K562 (cell line): ENCODE data around the gene SPSB1. TPM values are rescaled to one million over a fixed set of nuclear protein-coding genes. Genes with fewer than 3 reads are reported as not detected.

ENCODE experiments used
- ATAC-seq: fragments of 200-7000 bp; cut with Tn5 transposase; 3 replicates; pipeline ENCODE4 v1.9.1; 2020; ENCODE audit warnings: moderate library complexity
- BruUV-seq: library from RNA; stranded (reverse); fragments of 400-500 nt; replicated peaks from 2 replicates; lab custom pipeline; 2021; lab: Mats Ljungman, UMichigan
- CTCF ChIA-PET: fragments of 300-600 bp; formaldehyde crosslinking; extraction: SDS; loops from one replicate; lab custom pipeline; 2021; ENCODE audit warnings: low intra/inter-chr PET ratio; lab: Yijun Ruan, JAX
- POLR2A ChIA-PET: fragments of 300-600, 350-650 bp; sonication (Branson Sonifier 250); formaldehyde crosslinking; extraction: SDS; loops from one replicate; lab custom pipeline; 2021; ENCODE audit warnings: antibody characterized with exemption, inconsistent platforms; lab: Yijun Ruan, JAX
- DNase-seq, 4 experiments: peaks; one replicate each; pipeline versions ENCODE4 v3.0.0 to v3.0.0-alpha.2; 2011 to 2018; ENCODE audit warnings: low spot score in 3 of 4, mixed read lengths in 3 of 4; ENCODE audit errors: extremely low read depth in 1 of 4
- FAIRE-seq: peaks from 2 replicates; lab custom pipeline; 2011; peaks lifted over from hg19 to GRCh38; lab: Jason Lieb, UNC
- H2AFZ ChIP-seq: 2 replicates; pipeline ENCODE4 v1.6.0; 2011; ENCODE audit warnings: low read depth, low read length, control low read depth, inconsistent platforms
- H3K27ac ChIP-seq: fragments of 200-600 bp; 3 replicates; pipeline ENCODE4 v1.8.0; 2011; ENCODE audit warnings: low read depth, mild to moderate bottlenecking, control low read depth, inconsistent platforms, low read length, moderate library complexity, mixed read lengths; ENCODE audit errors: extremely low read depth
- H3K27me3 ChIP-seq, 2 experiments: fragments of 300-600 bp in 1 of 2; 2 replicates in 1 of 2; 3 replicates in 1 of 2; pipeline versions ENCODE4 v1.6.0 to v1.8.0; 2011; ENCODE audit warnings: inconsistent platforms in 2 of 2, low read length in 2 of 2, mild to moderate bottlenecking in 1 of 2, mixed read lengths in 1 of 2, moderate library complexity in 1 of 2; ENCODE audit not compliant: control insufficient read depth in 2 of 2, insufficient read depth in 2 of 2
- H3K36me3 ChIP-seq: fragments of 300-600 bp; 3 replicates; pipeline ENCODE4 v1.8.0; 2011; ENCODE audit warnings: mild to moderate bottlenecking, low read length, inconsistent platforms; ENCODE audit not compliant: control insufficient read depth, insufficient read depth
- H3K4me1 ChIP-seq, 2 experiments: fragments of 200-600 bp in 1 of 2; replicated peaks in 1 of 2; 2 replicates in 1 of 2; 3 replicates in 1 of 2; pipeline versions ENCODE4 v1.5.1 to v1.8.0; 2011; ENCODE audit warnings: inconsistent platforms in 2 of 2, low read length in 2 of 2, mild to moderate bottlenecking in 1 of 2, mixed read lengths in 1 of 2, moderate library complexity in 1 of 2; ENCODE audit not compliant: control insufficient read depth in 2 of 2, insufficient read depth in 2 of 2
- H3K4me2 ChIP-seq: 2 replicates; pipeline ENCODE4 v1.6.1; 2011; ENCODE audit warnings: low read length, control low read depth, inconsistent platforms, mixed read lengths; ENCODE audit not compliant: insufficient read depth
- H3K4me3 ChIP-seq: fragments of 200-600 bp; sonication (generic), shearing (Covaris generic); 2 replicates; pipeline ENCODE4 v1.5.1; 2016; ENCODE audit warnings: control low read depth, inconsistent platforms
- H3K79me2 ChIP-seq: fragments of 200-600 bp; 3 replicates; pipeline ENCODE4 v1.8.0; 2011; ENCODE audit warnings: low read length, inconsistent platforms; ENCODE audit not compliant: control insufficient read depth, insufficient read depth
- H3K9ac ChIP-seq, 2 experiments: 2 replicates each; pipeline versions ENCODE4 v1.6.0 to v1.6.1; 2011; ENCODE audit warnings: low read depth in 2 of 2, low read length in 2 of 2, control low read depth in 1 of 2, inconsistent platforms in 1 of 2, mild to moderate bottlenecking in 1 of 2, mixed read lengths in 1 of 2; ENCODE audit not compliant: insufficient read depth in 1 of 2
- H3K9me1 ChIP-seq: one replicate; pipeline ENCODE4 v1.6.0; 2011; ENCODE audit warnings: inconsistent platforms, mild to moderate bottlenecking, low read length, moderate library complexity; ENCODE audit not compliant: control insufficient read depth, insufficient read depth
- H3K9me3 ChIP-seq: replicated peaks from 2 replicates; pipeline ENCODE4 v1.5.1; 2011; ENCODE audit warnings: low read depth, low read length, inconsistent platforms; ENCODE audit not compliant: control insufficient read depth, insufficient read depth
- H4K20me1 ChIP-seq: replicated peaks from 2 replicates; pipeline ENCODE4 v1.6.1; 2011; ENCODE audit warnings: low read length, inconsistent platforms, mixed read lengths; ENCODE audit not compliant: control insufficient read depth, insufficient read depth
- BCOR ChIP-seq: fragments of 450-650 bp; IDR thresholded peaks from 2 replicates; pipeline ENCODE4 v1.6.1; 2016
- ETV1 ChIP-seq: fragments of 450-650 bp; conservative IDR thresholded peaks from 2 replicates; pipeline ENCODE4 v1.6.1; 2016; ENCODE audit warnings: missing genetic modification characterization, control low read depth, low read depth, missing compliant biosample characterization
- HDAC6 ChIP-seq: IDR thresholded peaks from 2 replicates; pipeline ENCODE4 v1.6.1; 2012; ENCODE audit warnings: low read depth, mild to moderate bottlenecking, control low read depth, inconsistent platforms, low read length, moderate library complexity
- MCM5 ChIP-seq: fragments of 450-650 bp; IDR thresholded peaks from 2 replicates; pipeline ENCODE4 v1.6.1; 2016; ENCODE audit warnings: low read depth
- SUPT5H ChIP-seq: fragments of 450-650 bp; IDR thresholded peaks from 2 replicates; pipeline ENCODE4 v1.6.1; 2016
- TAF9B ChIP-seq: fragments of 450-650 bp; IDR thresholded peaks from 2 replicates; pipeline ENCODE4 v1.6.1; 2018; ENCODE audit warnings: mild to moderate bottlenecking; ENCODE audit not compliant: partially characterized antibody
- ZNF324 ChIP-seq: fragments of 250-450 bp; sonication (Bioruptor Pico); IDR thresholded peaks from 2 replicates; pipeline ENCODE4 v1.4.0; 2020; ENCODE audit warnings: mild to moderate bottlenecking
- ZNF444 ChIP-seq: fragments of 250-450 bp; sonication (Bioruptor Pico); IDR thresholded peaks from 2 replicates; pipeline ENCODE4 v1.4.0; 2020; ENCODE audit warnings: mild to moderate bottlenecking, moderate library complexity
- ZNF655 ChIP-seq: fragments of 250-450 bp; sonication (Bioruptor Pico); IDR thresholded peaks from 2 replicates; pipeline ENCODE4 v1.5.0; 2021
- ZNF740 ChIP-seq, 3 experiments: fragments of 200-800 bp in 1 of 3; sonication (Bioruptor generic) in 1 of 3; sonication (generic) in 1 of 3; formaldehyde crosslinking in 1 of 3; IDR thresholded peaks; 2 replicates each; pipeline versions ENCODE4 v1.6.1 to v1.8.0; 2016 to 2022; ENCODE audit warnings: mild to moderate bottlenecking in 2 of 3, missing compliant biosample characterization in 2 of 3, missing genetic modification characterization in 2 of 3, missing genetic modification reagents in 1 of 3
- WGBS: fragments of 100-300 bp; shearing (Covaris generic); methylation state at CpG from one replicate; pipeline ENCODE4 v1.1.6; 2016; ENCODE audit warnings: low coverage, mixed read lengths; ENCODE audit not compliant: insufficient coverage; ENCODE audit errors: missing lambda C conversion rate; 5-methylcytosine and 5-hydroxymethylcytosine counted together
- in situ Hi-C: fragments of 300-500 bp; cut with MboI; formaldehyde crosslinking; loops from 4 replicates; pipeline ENCODE4 v1.15.0; 2018; ENCODE audit warnings: inconsistent platforms, mixed read lengths
- intact Hi-C: fragments of 100-400 bp; cut with micrococcal nuclease; formaldehyde crosslinking; loops from 2 replicates; pipeline ENCODE4 v1.14.2; 2022
- polyA plus RNA-seq, 8 experiments: library from polyadenylated mRNA; depleted of rRNA in 4 of 8; stranded (reverse) in 5 of 8; unstranded in 3 of 8; fragments of >200 nt; fragmentation: Nextera tagmentation in 2 of 8; fragmentation: Illumina TruSeq in 1 of 8; extraction: Ambion mirVana in 2 of 8; extraction: Trizol in 1 of 8; gene quantifications; 2 replicates each; pipeline versions ENCODE4 v1.2.1 to v1.2.3, GENCODE V29; 2011 to 2014; ENCODE audit warnings: inconsistent platforms in 1 of 8, missing spikeins in 1 of 8
- total RNA-seq, 7 experiments: library from RNA; depleted of rRNA in 6 of 7; stranded (reverse); fragments of >200 nt in 6 of 7; fragmentation: Illumina TruSeq in 2 of 7; extraction: Trizol in 2 of 7; gene quantifications; 2 replicates each; pipeline versions ENCODE4 v1.2.1 to v1.2.3, GENCODE V29; 2011 to 2021; ENCODE audit warnings: low replicate concordance in 1 of 7

The SPSB1 gene
- total and polyA plus RNA-seq, 9 of the 15 experiments (the other 6 are each of a cell fraction or from before 2014, with no cell fraction given): 0.06 to 0.35 (median 0.14) TPM; not detected in 6

- TF ChIP-seq ZNF740 (CRISPR knock-in tag; IDR thresholded peaks at IDR 0.05) (no peak), ZNF740 (tag; IDR thresholded peaks at IDR 0.05) (no peak), TAF9B (no peak), HDAC6 (no peak)
Observed at GRCh38 chr1:9284061-9284460, 8.6 kb upstream of the SPSB1 start (continued).

- in situ Hi-C loops: loop anchor here (5.0 to 10.0 kb wide), 2 partner anchors 168 to 206 kb away; no protein-coding TSS in a partner anchor
- POLR2A ChIA-PET: no interaction called here
Observed at GRCh38 chr1:9286556-9286955, 6.1 kb upstream of the SPSB1 start.

More at GRCh38 chr1:9286556-9286955, 6.1 kb upstream of the SPSB1 start:
- peaks cover 0 to 19% of the 10 kb centered on the region in 2 experiments; a peak in 2 of 5 replicates for H3K27me3 ChIP-seq
- CTCF ChIA-PET: no interaction called here
- no peak overlapping the region for H2AFZ ChIP-seq
- H3K9me1 ChIP-seq: no peaks in the 10 kb centered on the region
- no peaks in the 10 kb centered on the region for H3K36me3 ChIP-seq
- no peak overlapping the region for H3K9ac ChIP-seq
- DNase-seq: no peak
- ATAC-seq: no peak
- no peak for FAIRE-seq
- H3K79me2 ChIP-seq: no peaks in the 10 kb centered on the region
- no TSS peak for BruUV-seq
- no peaks in the 10 kb centered on the region for H3K4me1 ChIP-seq
- H3K4me3 ChIP-seq: no peak overlapping the region
- H4K20me1 ChIP-seq: 0 out of 2 replicates have a peak, but pooled peaks cover 4% of the 10 kb centered on the region
- H3K27ac ChIP-seq: no peak overlapping the region
- WGBS: under 1% methylated on average over 6 of the region's 6 CpGs
- intact Hi-C loops: loop anchor here (10.0 kb wide), 1 partner anchor 298 kb away; the partner anchor contains the start of gene TMEM201
- TF ChIP-seq ZNF655 (CRISPR knock-in tag) (no peak), MCM5 (no peak), BCOR (no peak), SUPT5H (no peak), ETV1 (tag) (no peak), ZNF324 (no peak), ZNF444 (CRISPR knock-in tag) (no peak)
- TF ChIP-seq, all 486 proteins: peak for 0
- no peak overlapping the region for H3K4me2 ChIP-seq
- peaks cover 8% of the 10 kb centered on the region; the same call in 1 of the 2 replicates for H3K9me3 ChIP-seq
